Fibroblast of skin of scalp (primary cell): ENCODE results near the gene TRAK2. TPM values are rescaled to one million over a fixed set of nuclear protein-coding genes. Genes with fewer than 3 reads are reported as not detected.
"Not testable (repeated sequence)": the region's sequence is repeated elsewhere in the genome, so short reads cannot be mapped to it uniquely, and the experiment has no call there.

ENCODE experiments used
- DNase-seq: peaks from one replicate; pipeline ENCODE4 v3.0.0-alpha.2; 2013
- polyA plus RNA-seq, 2 experiments: library from polyadenylated mRNA; unstranded; fragments of 120-200 nt; gene quantifications; one replicate each; pipeline ENCODE4 v1.2.1, GENCODE V29; 2013; ENCODE audit not compliant: insufficient read length in 2 of 2

TRAK2 gene
- 33.4 TPM for polyA plus RNA-seq (2013, experiment 1 of 2; ENCODE audit: insufficient read length)
- 36.2 TPM for polyA plus RNA-seq (2013, experiment 2 of 2; ENCODE audit: insufficient read length)

- DNase-seq = peak; percentile 97
These were observed at the start of gene TRAK2, which contains the start of gene STRADB for GRCh38 chr2:201451292-201452057. TRAK2 (minus strand) TSS chr2:201451458; CDS start chr2:201420507, 30,951 bp downstream. STRADB (plus strand) TSS chr2:201451740; CDS start chr2:201454841, 3,101 bp downstream.

GRCh38 chr2:201500534-201500933 lies 49.3 kb upstream of the TRAK2 start:
- DNase-seq = peak; percentile 50

- DNase-seq = no peak
These were observed 45.5 kb upstream of the TRAK2 start for GRCh38 chr2:201496785-201497184.

GRCh38 chr2:201490291-201490690 lies 39.0 kb upstream of the TRAK2 start:
- DNase-seq = no peak

- DNase-seq = peak; percentile 10
These were observed 33.5 kb upstream of the TRAK2 start for GRCh38 chr2:201484805-201485204.

GRCh38 chr2:201483758-201484157 lies 32.5 kb upstream of the TRAK2 start:
- not testable (repeated sequence) for DNase-seq

- no peak for DNase-seq
These were observed 32.1 kb upstream of the TRAK2 start for GRCh38 chr2:201483342-201483741.

- DNase-seq = no peak
These were observed 31.3 kb upstream of the TRAK2 start for GRCh38 chr2:201482543-201482942.

- peak; percentile 18 for DNase-seq
These were observed 21.2 kb upstream of the TRAK2 start for GRCh38 chr2:201472411-201472810.

- peak; percentile 73 for DNase-seq
These were observed 20.6 kb upstream of the TRAK2 start for GRCh38 chr2:201471732-201472393.

GRCh38 chr2:201470821-201471731 lies 19.8 kb upstream of the TRAK2 start:
- DNase-seq = peak; percentile 54

- peak; percentile 14 for DNase-seq
These were observed 16.4 kb upstream of the TRAK2 start for GRCh38 chr2:201467666-201468065.

GRCh38 chr2:201466050-201466675 lies 14.9 kb upstream of the TRAK2 start:
- peak; percentile 58 for DNase-seq

- peak; percentile 50 for DNase-seq
These were observed 14.3 kb upstream of the TRAK2 start for GRCh38 chr2:201465524-201465971.

- no peak for DNase-seq
These were observed 13.3 kb upstream of the TRAK2 start for GRCh38 chr2:201464547-201464946.

GRCh38 chr2:201460532-201460931 lies 9.3 kb upstream of the TRAK2 start:
- no peak for DNase-seq

GRCh38 chr2:201458381-201458780 lies 7.1 kb upstream of the TRAK2 start:
- DNase-seq = no peak

GRCh38 chr2:201452922-201453643 lies 1.8 kb upstream of the TRAK2 start:
- DNase-seq = no peak

- DNase-seq = no peak
These were observed 1.0 kb upstream of the TRAK2 start for GRCh38 chr2:201452058-201452921.

GRCh38 chr2:201450954-201451291 lies 335 bp downstream of the TRAK2 start:
- DNase-seq = peak; percentile 26
